ENCODE measurements around the gene ESRRG.

The ESRRG gene

GRCh38 chr1:216682752-216683151, 40.5 kb downstream of the ESRRG start:
- H3K4me1 Mint-ChIP-seq (ENCODE audit: low read depth): no peaks in the 10 kb centered on the region
- no peaks in the 10 kb centered on the region for H3K9me3 Mint-ChIP-seq
- no peak overlapping the region for H3K27ac Mint-ChIP-seq
- H3K36me3 Mint-ChIP-seq (ENCODE audit: low read depth): no peaks in the 10 kb centered on the region
- H3K27me3 Mint-ChIP-seq (ENCODE audit: low read depth): no peaks in the 10 kb centered on the region
- no peak overlapping the region for H3K4me3 Mint-ChIP-seq

GRCh38 chr1:216679108-216679507, 44.1 kb downstream of the ESRRG start:
- Mint-ChIP-seq H3K27ac (no peak overlapping the region), H3K4me3 (no peak overlapping the region), H3K4me1 (ENCODE audit: low read depth) (no peaks in the 10 kb centered on the region), H3K36me3 (ENCODE audit: low read depth) (no peaks in the 10 kb centered on the region), H3K27me3 (ENCODE audit: low read depth) (no peaks in the 10 kb centered on the region), H3K9me3 (no peaks in the 10 kb centered on the region)

- Mint-ChIP-seq H3K27me3 (ENCODE audit: low read depth) (no peaks in the 10 kb centered on the region), H3K9me3 (no peaks in the 10 kb centered on the region), H3K36me3 (ENCODE audit: low read depth) (no peaks in the 10 kb centered on the region), H3K27ac (no peak overlapping the region), H3K4me3 (no peak overlapping the region), H3K4me1 (ENCODE audit: low read depth) (no peaks in the 10 kb centered on the region)
These were observed 52.9 kb downstream of the ESRRG start for GRCh38 chr1:216670118-216670883.

GRCh38 chr1:216666441-216666840, 56.8 kb downstream of the ESRRG start:
- Mint-ChIP-seq H3K9me3 (no peaks in the 10 kb centered on the region), H3K4me3 (no peak overlapping the region)

GRCh38 chr1:216665856-216666255, 57.4 kb downstream of the ESRRG start:
- no peaks in the 10 kb centered on the region for H3K36me3 Mint-ChIP-seq (ENCODE audit: low read depth)

More at GRCh38 chr1:216666441-216666840, 56.8 kb downstream of the ESRRG start:
- H3K27ac Mint-ChIP-seq: no peak overlapping the region
- H3K36me3 Mint-ChIP-seq (ENCODE audit: low read depth): no peaks in the 10 kb centered on the region
- H3K27me3 Mint-ChIP-seq (ENCODE audit: low read depth): no peaks in the 10 kb centered on the region
- no peaks in the 10 kb centered on the region for H3K4me1 Mint-ChIP-seq (ENCODE audit: low read depth)

GRCh38 chr1:216665406-216665805, 57.8 kb downstream of the ESRRG start:
- H3K4me1 Mint-ChIP-seq (ENCODE audit: low read depth): no peaks in the 10 kb centered on the region
- H3K9me3 Mint-ChIP-seq: no peaks in the 10 kb centered on the region
- no peaks in the 10 kb centered on the region for H3K27me3 Mint-ChIP-seq (ENCODE audit: low read depth)

More at GRCh38 chr1:216665856-216666255, 57.4 kb downstream of the ESRRG start:
- H3K27ac Mint-ChIP-seq: no peak overlapping the region
- H3K4me3 Mint-ChIP-seq: no peak overlapping the region
- H3K9me3 Mint-ChIP-seq: no peaks in the 10 kb centered on the region
- H3K4me1 Mint-ChIP-seq (ENCODE audit: low read depth): no peaks in the 10 kb centered on the region
- H3K27me3 Mint-ChIP-seq (ENCODE audit: low read depth): no peaks in the 10 kb centered on the region

GRCh38 chr1:216662681-216663080, 60.5 kb downstream of the ESRRG start:
- H3K4me1 Mint-ChIP-seq (ENCODE audit: low read depth): no peaks in the 10 kb centered on the region
- H3K36me3 Mint-ChIP-seq (ENCODE audit: low read depth): no peaks in the 10 kb centered on the region
- H3K27ac Mint-ChIP-seq: no peak overlapping the region
- H3K27me3 Mint-ChIP-seq (ENCODE audit: low read depth): no peaks in the 10 kb centered on the region
- no peaks in the 10 kb centered on the region for H3K9me3 Mint-ChIP-seq
- H3K4me3 Mint-ChIP-seq: no peak overlapping the region

More at GRCh38 chr1:216665406-216665805, 57.8 kb downstream of the ESRRG start:
- Mint-ChIP-seq H3K4me3 (no peak overlapping the region), H3K36me3 (ENCODE audit: low read depth) (no peaks in the 10 kb centered on the region), H3K27ac (no peak overlapping the region)

- H3K4me3 Mint-ChIP-seq: no peak overlapping the region
- H3K27ac Mint-ChIP-seq: no peak overlapping the region
- no peaks in the 10 kb centered on the region for H3K9me3 Mint-ChIP-seq
- H3K4me1 Mint-ChIP-seq (ENCODE audit: low read depth): no peaks in the 10 kb centered on the region
- no peaks in the 10 kb centered on the region for H3K27me3 Mint-ChIP-seq (ENCODE audit: low read depth)
- no peaks in the 10 kb centered on the region for H3K36me3 Mint-ChIP-seq (ENCODE audit: low read depth)
These were observed 62.7 kb downstream of the ESRRG start for GRCh38 chr1:216660561-216660960.

- Mint-ChIP-seq H3K4me3 (no peak overlapping the region), H3K4me1 (ENCODE audit: low read depth) (no peaks in the 10 kb centered on the region), H3K9me3 (no peaks in the 10 kb centered on the region), H3K27ac (no peak overlapping the region), H3K27me3 (ENCODE audit: low read depth) (no peaks in the 10 kb centered on the region), H3K36me3 (ENCODE audit: low read depth) (no peaks in the 10 kb centered on the region)
These were observed 70.2 kb downstream of the ESRRG start for GRCh38 chr1:216653001-216653400.

GRCh38 chr1:216651826-216652418, 71.3 kb downstream of the ESRRG start:
- H3K4me1 Mint-ChIP-seq (ENCODE audit: low read depth): no peaks in the 10 kb centered on the region
- no peaks in the 10 kb centered on the region for H3K27me3 Mint-ChIP-seq (ENCODE audit: low read depth)
- no peaks in the 10 kb centered on the region for H3K36me3 Mint-ChIP-seq (ENCODE audit: low read depth)

GRCh38 chr1:216643176-216643575, 80.1 kb downstream of the ESRRG start:
- no peaks in the 10 kb centered on the region for H3K36me3 Mint-ChIP-seq (ENCODE audit: low read depth)
- H3K4me3 Mint-ChIP-seq: no peak overlapping the region
- no peaks in the 10 kb centered on the region for H3K9me3 Mint-ChIP-seq
- no peak overlapping the region for H3K27ac Mint-ChIP-seq
- no peaks in the 10 kb centered on the region for H3K27me3 Mint-ChIP-seq (ENCODE audit: low read depth)
- H3K4me1 Mint-ChIP-seq (ENCODE audit: low read depth): no peaks in the 10 kb centered on the region

More at GRCh38 chr1:216651826-216652418, 71.3 kb downstream of the ESRRG start:
- H3K27ac Mint-ChIP-seq: no peak overlapping the region
- H3K4me3 Mint-ChIP-seq: no peak overlapping the region
- H3K9me3 Mint-ChIP-seq: no peaks in the 10 kb centered on the region

GRCh38 chr1:216641669-216642460, 81.4 kb downstream of the ESRRG start:
- no peaks in the 10 kb centered on the region for H3K27me3 Mint-ChIP-seq (ENCODE audit: low read depth)
- no peaks in the 10 kb centered on the region for H3K4me1 Mint-ChIP-seq (ENCODE audit: low read depth)
- no peaks in the 10 kb centered on the region for H3K9me3 Mint-ChIP-seq
- no peak overlapping the region for H3K27ac Mint-ChIP-seq
- H3K36me3 Mint-ChIP-seq (ENCODE audit: low read depth): no peaks in the 10 kb centered on the region
- H3K4me3 Mint-ChIP-seq: no peak overlapping the region

GRCh38 chr1:216640100-216640499, 83.1 kb downstream of the ESRRG start:
- no peaks in the 10 kb centered on the region for H3K27me3 Mint-ChIP-seq (ENCODE audit: low read depth)
- no peaks in the 10 kb centered on the region for H3K4me1 Mint-ChIP-seq (ENCODE audit: low read depth)
- H3K36me3 Mint-ChIP-seq (ENCODE audit: low read depth): no peaks in the 10 kb centered on the region
- H3K9me3 Mint-ChIP-seq: no peaks in the 10 kb centered on the region
- H3K27ac Mint-ChIP-seq: no peak overlapping the region
- H3K4me3 Mint-ChIP-seq: no peak overlapping the region

GRCh38 chr1:216632980-216633379, 90.2 kb downstream of the ESRRG start:
- Mint-ChIP-seq H3K9me3 (no peaks in the 10 kb centered on the region), H3K27me3 (ENCODE audit: low read depth) (no peaks in the 10 kb centered on the region), H3K4me1 (ENCODE audit: low read depth) (no peaks in the 10 kb centered on the region), H3K36me3 (ENCODE audit: low read depth) (no peaks in the 10 kb centered on the region), H3K4me3 (no peak overlapping the region), H3K27ac (no peak overlapping the region)

- H3K4me3 Mint-ChIP-seq: no peak overlapping the region
- no peaks in the 10 kb centered on the region for H3K9me3 Mint-ChIP-seq
- H3K36me3 Mint-ChIP-seq (ENCODE audit: low read depth): no peaks in the 10 kb centered on the region
- no peaks in the 10 kb centered on the region for H3K27me3 Mint-ChIP-seq (ENCODE audit: low read depth)
- no peak overlapping the region for H3K27ac Mint-ChIP-seq
- H3K4me1 Mint-ChIP-seq (ENCODE audit: low read depth): no peaks in the 10 kb centered on the region
These were observed 92.7 kb downstream of the ESRRG start for GRCh38 chr1:216630532-216630931.
